ENCODE measurements around the gene RAB40C. TPM values are rescaled to one million over a fixed set of nuclear protein-coding genes. Genes with fewer than 3 reads are reported as not detected.

The RAB40C gene
- total RNA-seq, 6 experiments from 2014 or later: 10.0 to 14.1 (median 12.0) TPM

DNA sequence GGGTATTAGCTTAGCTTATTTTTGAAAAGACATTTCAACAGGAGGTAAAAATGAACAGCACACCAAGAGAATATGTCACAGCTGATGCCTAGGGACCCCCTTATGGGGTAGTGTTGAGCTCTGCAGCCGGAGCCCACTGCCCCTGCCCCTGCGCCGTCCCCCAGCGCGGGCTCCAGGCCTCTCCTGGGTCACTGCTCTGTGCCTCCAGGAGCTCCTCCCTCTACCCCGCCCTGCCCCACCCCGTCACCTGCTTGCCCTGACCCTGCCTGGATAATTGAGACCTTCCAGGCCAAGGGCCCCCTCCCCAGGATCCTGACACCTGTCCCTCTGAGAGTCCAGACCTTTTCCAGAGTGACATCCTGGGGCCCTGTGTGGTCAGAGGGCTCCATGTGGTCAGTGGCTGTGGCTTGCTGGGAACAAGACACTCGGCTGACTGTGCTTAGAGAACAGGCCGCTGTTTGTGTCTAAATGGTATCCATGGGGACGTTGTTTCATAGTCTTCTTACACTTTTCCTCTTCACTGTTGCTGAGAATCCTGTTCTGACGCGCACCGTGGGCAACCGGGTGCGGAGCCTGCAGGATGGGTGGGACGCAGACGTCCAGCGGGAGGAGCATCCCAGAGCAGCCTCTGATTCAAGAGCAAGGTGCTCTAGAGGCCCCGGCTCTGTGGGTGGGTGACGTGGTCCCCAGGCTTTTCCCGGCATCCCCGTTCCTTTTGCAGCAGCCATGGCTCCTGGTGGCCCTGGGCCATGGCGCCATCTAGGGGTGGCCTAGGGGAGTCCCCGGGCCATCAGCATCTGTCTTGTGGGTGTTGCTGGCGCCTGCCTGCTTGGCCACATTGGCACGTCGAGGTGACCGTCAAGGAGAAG lies 20.9 kb downstream of the RAB40C start:
- Histone ChIP-seq H3K27ac (no peak overlapping the region), H3K9me3 (no peaks in the 10 kb centered on the region), H3K27me3 (no peaks in the 10 kb centered on the region), H3K4me1 (peaks cover 0 to 2% (median 0%) of the 10 kb centered on the region in 4 donors), H3K4me3 (no peak overlapping the region), H3K36me3 (no peaks in the 10 kb centered on the region)
- intact Hi-C loops (cut with DNase I): no loop called here
- TF ChIP-seq POLR2A (IDR thresholded peaks at IDR 0.05): no peak
- TF ChIP-seq, protein P1, sequence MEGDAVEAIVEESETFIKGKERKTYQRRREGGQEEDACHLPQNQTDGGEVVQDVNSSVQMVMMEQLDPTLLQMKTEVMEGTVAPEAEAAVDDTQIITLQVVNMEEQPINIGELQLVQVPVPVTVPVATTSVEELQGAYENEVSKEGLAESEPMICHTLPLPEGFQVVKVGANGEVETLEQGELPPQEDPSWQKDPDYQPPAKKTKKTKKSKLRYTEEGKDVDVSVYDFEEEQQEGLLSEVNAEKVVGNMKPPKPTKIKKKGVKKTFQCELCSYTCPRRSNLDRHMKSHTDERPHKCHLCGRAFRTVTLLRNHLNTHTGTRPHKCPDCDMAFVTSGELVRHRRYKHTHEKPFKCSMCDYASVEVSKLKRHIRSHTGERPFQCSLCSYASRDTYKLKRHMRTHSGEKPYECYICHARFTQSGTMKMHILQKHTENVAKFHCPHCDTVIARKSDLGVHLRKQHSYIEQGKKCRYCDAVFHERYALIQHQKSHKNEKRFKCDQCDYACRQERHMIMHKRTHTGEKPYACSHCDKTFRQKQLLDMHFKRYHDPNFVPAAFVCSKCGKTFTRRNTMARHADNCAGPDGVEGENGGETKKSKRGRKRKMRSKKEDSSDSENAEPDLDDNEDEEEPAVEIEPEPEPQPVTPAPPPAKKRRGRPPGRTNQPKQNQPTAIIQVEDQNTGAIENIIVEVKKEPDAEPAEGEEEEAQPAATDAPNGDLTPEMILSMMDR (IDR thresholded peaks at IDR 0.05): peak; percentile 66 to 85 (median 80)
- ATAC-seq (peak; percentile 81 to 90 (median 86)), DNase-seq (peak in 1 of 3 donors; percentile 62)
- 80% methylated on average over 5 of the region's 28 CpGs for WGBS (ENCODE audit: insufficient coverage, low coverage, low lambda C conversion rate, missing lambda C conversion rate)

DNA sequence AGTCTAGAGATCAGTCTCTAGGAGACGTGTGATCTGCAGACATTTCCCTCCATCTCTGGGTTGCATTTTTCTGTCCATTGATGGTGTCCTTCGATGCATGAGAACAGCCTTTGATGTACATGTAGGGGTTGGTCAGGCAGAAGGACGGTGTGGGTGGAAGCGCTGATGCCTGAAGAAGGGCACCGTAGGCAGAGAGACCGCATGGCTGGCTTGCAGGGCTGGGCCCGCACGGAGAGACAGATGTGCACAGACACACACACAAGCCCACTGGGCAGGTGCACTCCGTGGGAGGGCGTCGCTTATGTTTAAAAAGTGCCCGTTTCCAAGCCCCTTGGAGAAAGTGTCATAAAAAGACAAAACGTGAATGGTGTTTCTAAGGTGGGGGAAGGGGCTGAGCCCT lies 25.3 kb downstream of the RAB40C start:
- no peak for TF ChIP-seq POLR2A (IDR thresholded peaks at IDR 0.05)
- TF ChIP-seq, protein P1 (IDR thresholded peaks at IDR 0.05): no peak
- no peak for ATAC-seq
- Histone ChIP-seq H3K36me3 (no peaks in the 10 kb centered on the region), H3K9me3 (no peaks in the 10 kb centered on the region), H3K27ac (no peak overlapping the region), H3K4me1 (peaks cover 0 to 15% (median 3%) of the 10 kb centered on the region in 4 donors), H3K4me3 (no peak overlapping the region), H3K27me3 (no peaks in the 10 kb centered on the region)
- WGBS (ENCODE audit: insufficient coverage, low coverage, low lambda C conversion rate, missing lambda C conversion rate): 92% methylated on average over 10 of the region's 13 CpGs
- intact Hi-C loops (cut with DNase I): no loop called here
- no peak for DNase-seq

DNA sequence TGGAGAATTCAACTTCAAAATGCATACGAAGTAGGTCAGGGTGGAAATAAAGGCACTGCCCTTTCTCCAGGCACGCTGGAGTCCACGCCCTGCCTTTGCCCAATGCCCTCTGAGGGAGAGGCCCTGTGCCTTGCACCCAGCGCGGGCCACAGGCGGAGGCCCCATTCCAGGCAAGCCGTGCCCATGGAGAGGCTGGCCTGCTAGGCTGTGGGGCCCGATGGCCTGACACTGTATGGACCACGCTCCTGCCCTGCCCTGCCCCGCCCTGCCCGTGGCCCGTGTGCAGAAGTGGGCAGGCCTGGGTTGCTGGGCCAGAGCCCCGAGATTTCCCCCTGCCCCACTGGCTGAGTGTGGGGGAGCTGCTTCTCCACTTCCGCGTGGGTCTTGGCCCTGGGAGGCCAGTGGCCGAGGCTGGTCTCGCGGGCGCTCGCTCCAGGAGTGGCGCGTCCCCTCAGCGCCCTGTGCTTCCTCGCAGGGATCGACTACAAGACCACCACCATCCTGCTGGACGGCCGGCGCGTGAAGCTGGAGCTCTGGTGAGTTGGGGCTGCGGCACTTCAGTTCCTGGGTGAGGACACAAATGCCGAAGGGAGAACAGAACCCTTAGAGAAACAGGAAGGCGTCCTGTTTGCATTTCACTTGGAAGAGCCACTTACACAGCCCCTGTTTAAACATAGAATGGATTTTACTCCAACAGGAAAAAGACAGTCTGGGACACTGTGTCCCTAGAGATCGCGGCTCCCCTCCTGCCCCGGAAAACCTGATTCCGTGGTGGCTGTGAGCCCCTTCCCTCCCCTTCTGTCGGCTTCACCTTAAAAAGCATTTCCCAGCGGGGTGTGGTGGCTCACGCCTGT lies 27.1 kb downstream of the RAB40C start:
- intact Hi-C loops (cut with DNase I): no loop called here
- H3K27me3 ChIP-seq: no peaks in the 10 kb centered on the region
- ATAC-seq: peak in 3 of 4 donors; percentile 22 to 47 (median 28)
- WGBS (ENCODE audit: insufficient coverage, low coverage, low lambda C conversion rate, missing lambda C conversion rate): 50% methylated on average over 1 of the region's 39 CpGs
- TF ChIP-seq, protein P1 (IDR thresholded peaks at IDR 0.05): no peak
- no peak for TF ChIP-seq POLR2A (IDR thresholded peaks at IDR 0.05)
- peaks cover 0 to 15% (median 3%) of the 10 kb centered on the region in 4 donors for H3K4me1 ChIP-seq
- H3K4me3 ChIP-seq: no peak overlapping the region
- no peak overlapping the region for H3K27ac ChIP-seq
- no peak for DNase-seq
- no peaks in the 10 kb centered on the region for H3K9me3 ChIP-seq
- H3K36me3 ChIP-seq: no peaks in the 10 kb centered on the region

DNA sequence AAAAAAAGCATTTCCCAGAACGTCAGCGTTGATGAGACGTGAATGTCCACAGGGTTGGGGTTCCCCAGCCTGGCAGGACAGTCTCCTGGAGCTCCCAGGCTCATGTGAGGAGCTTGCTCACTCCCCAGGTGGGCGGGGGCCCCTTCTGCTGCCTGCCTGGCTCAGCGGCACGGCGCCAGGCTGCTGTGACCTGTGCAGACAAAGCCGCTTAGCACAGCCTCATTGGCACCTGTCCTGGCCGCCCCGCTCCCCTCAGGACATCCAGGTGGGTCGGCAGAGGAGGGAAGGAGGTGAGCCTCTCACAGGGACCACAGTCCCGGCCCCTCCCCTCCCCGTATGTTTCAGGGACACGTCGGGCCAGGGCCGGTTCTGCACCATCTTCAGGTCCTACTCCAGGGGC lies 28.0 kb downstream of the RAB40C start:
- intact Hi-C loops (cut with DNase I): no loop called here
- no peak overlapping the region for H3K27ac ChIP-seq
- no peaks in the 10 kb centered on the region for H3K36me3 ChIP-seq
- TF ChIP-seq, protein P1 (IDR thresholded peaks at IDR 0.05): no peak
- no peak for TF ChIP-seq POLR2A (IDR thresholded peaks at IDR 0.05)
- 55% methylated on average over 3 of the region's 16 CpGs for WGBS (ENCODE audit: insufficient coverage, low coverage, low lambda C conversion rate, missing lambda C conversion rate)
- no peak overlapping the region for H3K4me3 ChIP-seq
- peak in 2 of 4 donors; percentile 6 to 10 for ATAC-seq
- no peaks in the 10 kb centered on the region for H3K9me3 ChIP-seq
- peaks cover 0 to 15% (median 3%) of the 10 kb centered on the region in 4 donors for H3K4me1 ChIP-seq
- no peaks in the 10 kb centered on the region for H3K27me3 ChIP-seq
- DNase-seq: no peak
